Measurements from ENCODE around the gene RSRC1. TPM values are rescaled to one million over a fixed set of nuclear protein-coding genes. Genes with fewer than 3 reads are reported as not detected.

RSRC1 gene
- polyA plus RNA-seq, 4 donors: 9.4 to 24.4 (median 11.6) TPM

- Histone ChIP-seq H3K36me3 (ENCODE audit: control insufficient read depth in 3 of 3, insufficient read depth in 2 of 3, low read depth in 1 of 3, low read length in 3 of 3) (no peaks in the 10 kb centered on the region), H3K9me3 (ENCODE audit: control insufficient read depth in 2 of 2, insufficient read depth in 1 of 2, low read depth in 1 of 2, low read length in 1 of 2) (no peaks in the 10 kb centered on the region), H3K4me1 (ENCODE audit: control insufficient read depth in 3 of 3, insufficient read depth in 2 of 3, low read depth in 1 of 3, low read length in 2 of 3) (no peaks in the 10 kb centered on the region), H3K27me3 (ENCODE audit: control insufficient read depth in 3 of 3, insufficient read depth in 3 of 3, low read length in 3 of 3) (no peaks in the 10 kb centered on the region), H3K4me3 (ENCODE audit: low read depth in 1 of 3, low read length in 3 of 3) (no peak overlapping the region), H3K27ac (ENCODE audit: low read depth in 1 of 3, low read length in 2 of 3) (no peak overlapping the region)
- FAIRE-seq: no peak
- no peak for DNase-seq
- 78 to 94% (median 89%) methylated on average over 3 of the region's 3 CpGs for WGBS, 3 donors
Observed at GRCh38 chr3:158456114-158456513, 346.2 kb downstream of the RSRC1 start.

DNA sequence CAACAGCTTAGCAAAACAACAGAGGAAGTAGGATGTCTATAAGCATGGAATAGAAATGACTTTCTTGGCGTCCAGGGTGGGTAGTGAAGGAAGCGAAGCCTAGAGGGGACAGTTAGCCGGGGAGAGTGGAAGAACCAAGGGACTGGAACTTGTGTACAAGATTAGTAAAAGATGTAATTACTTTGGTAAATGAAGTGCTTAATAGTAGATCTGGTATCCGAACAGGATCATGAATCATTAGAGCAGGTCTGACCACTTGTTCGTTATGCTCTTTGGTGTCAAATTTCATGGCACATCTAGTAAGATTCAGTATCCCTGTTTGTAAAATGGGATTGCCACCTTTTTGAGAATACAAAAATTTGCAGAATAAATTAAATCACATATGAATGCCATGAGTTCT, 348.6 kb downstream of the RSRC1 start:
- 88 to 94% (median 89%) methylated on average over 5 of the region's 5 CpGs for WGBS, 3 donors
- no peaks in the 10 kb centered on the region for H3K4me1 ChIP-seq (ENCODE audit: control insufficient read depth in 3 of 3, insufficient read depth in 2 of 3, low read depth in 1 of 3, low read length in 2 of 3)
- DNase-seq: no peak
- no peaks in the 10 kb centered on the region for H3K9me3 ChIP-seq (ENCODE audit: control insufficient read depth in 2 of 2, insufficient read depth in 1 of 2, low read depth in 1 of 2, low read length in 1 of 2)
- H3K27me3 ChIP-seq (ENCODE audit: control insufficient read depth in 3 of 3, insufficient read depth in 3 of 3, low read length in 3 of 3): no peaks in the 10 kb centered on the region
- H3K36me3 ChIP-seq (ENCODE audit: control insufficient read depth in 3 of 3, insufficient read depth in 2 of 3, low read depth in 1 of 3, low read length in 3 of 3): no peaks in the 10 kb centered on the region
- H3K27ac ChIP-seq (ENCODE audit: low read depth in 1 of 3, low read length in 2 of 3): no peak overlapping the region
- no peak for FAIRE-seq
- no peak overlapping the region for H3K4me3 ChIP-seq (ENCODE audit: low read depth in 1 of 3, low read length in 3 of 3)

DNA sequence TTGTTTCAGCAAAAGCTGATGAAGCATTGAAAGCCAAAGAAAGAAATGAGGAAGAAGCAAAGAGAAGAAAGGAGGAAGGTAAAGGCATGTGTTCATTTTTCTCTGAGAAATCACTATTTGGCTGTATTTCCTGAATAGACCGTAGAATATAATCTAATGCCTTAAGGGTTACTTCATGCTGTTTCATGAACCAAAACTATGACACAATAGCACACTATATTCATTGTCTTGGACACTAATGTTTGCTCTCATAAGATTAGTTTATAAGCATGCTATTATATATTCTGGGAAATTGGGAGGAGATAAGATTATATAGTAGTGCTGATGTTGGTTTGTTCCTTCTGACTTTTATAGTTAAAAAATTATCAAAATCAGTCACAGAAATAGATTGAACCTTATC, 351.0 kb downstream of the RSRC1 start:
- no peaks in the 10 kb centered on the region for H3K36me3 ChIP-seq (ENCODE audit: control insufficient read depth in 3 of 3, insufficient read depth in 2 of 3, low read depth in 1 of 3, low read length in 3 of 3)
- no peaks in the 10 kb centered on the region for H3K9me3 ChIP-seq (ENCODE audit: control insufficient read depth in 2 of 2, insufficient read depth in 1 of 2, low read depth in 1 of 2, low read length in 1 of 2)
- 3 to 73% (median 50%) methylated on average over 1 of the region's 1 CpG for WGBS, 3 donors
- H3K4me1 ChIP-seq (ENCODE audit: control insufficient read depth in 3 of 3, insufficient read depth in 2 of 3, low read depth in 1 of 3, low read length in 2 of 3): no peaks in the 10 kb centered on the region
- DNase-seq (no peak), FAIRE-seq (no peak)
- no peak overlapping the region for H3K4me3 ChIP-seq (ENCODE audit: low read depth in 1 of 3, low read length in 3 of 3)
- H3K27ac ChIP-seq (ENCODE audit: low read depth in 1 of 3, low read length in 2 of 3): no peak overlapping the region
- H3K27me3 ChIP-seq (ENCODE audit: control insufficient read depth in 3 of 3, insufficient read depth in 3 of 3, low read length in 3 of 3): no peaks in the 10 kb centered on the region

GRCh38 chr3:158463556-158463955, 353.7 kb downstream of the RSRC1 start:
- Histone ChIP-seq H3K27me3 (ENCODE audit: control insufficient read depth in 3 of 3, insufficient read depth in 3 of 3, low read length in 3 of 3) (no peaks in the 10 kb centered on the region), H3K4me1 (ENCODE audit: control insufficient read depth in 3 of 3, insufficient read depth in 2 of 3, low read depth in 1 of 3, low read length in 2 of 3) (no peaks in the 10 kb centered on the region), H3K4me3 (ENCODE audit: low read depth in 1 of 3, low read length in 3 of 3) (no peak overlapping the region), H3K27ac (ENCODE audit: low read depth in 1 of 3, low read length in 2 of 3) (no peak overlapping the region), H3K36me3 (ENCODE audit: control insufficient read depth in 3 of 3, insufficient read depth in 2 of 3, low read depth in 1 of 3, low read length in 3 of 3) (no peaks in the 10 kb centered on the region), H3K9me3 (ENCODE audit: control insufficient read depth in 2 of 2, insufficient read depth in 1 of 2, low read depth in 1 of 2, low read length in 1 of 2) (no peaks in the 10 kb centered on the region)
- no peak for DNase-seq
- FAIRE-seq: no peak
- 78 to 93% (median 91%) methylated on average over 3 of the region's 3 CpGs for WGBS, 3 donors

- no peak for FAIRE-seq
- Histone ChIP-seq H3K36me3 (ENCODE audit: control insufficient read depth in 3 of 3, insufficient read depth in 2 of 3, low read depth in 1 of 3, low read length in 3 of 3) (no peaks in the 10 kb centered on the region), H3K4me1 (ENCODE audit: control insufficient read depth in 3 of 3, insufficient read depth in 2 of 3, low read depth in 1 of 3, low read length in 2 of 3) (no peaks in the 10 kb centered on the region), H3K9me3 (ENCODE audit: control insufficient read depth in 2 of 2, insufficient read depth in 1 of 2, low read depth in 1 of 2, low read length in 1 of 2) (no peaks in the 10 kb centered on the region), H3K4me3 (ENCODE audit: low read depth in 1 of 3, low read length in 3 of 3) (no peak overlapping the region), H3K27ac (ENCODE audit: low read depth in 1 of 3, low read length in 2 of 3) (no peak overlapping the region), H3K27me3 (ENCODE audit: control insufficient read depth in 3 of 3, insufficient read depth in 3 of 3, low read length in 3 of 3) (no peaks in the 10 kb centered on the region)
- 88 to 97% (median 89%) methylated on average over 3 of the region's 3 CpGs for WGBS, 3 donors
- no peak for DNase-seq
Observed at GRCh38 chr3:158465074-158465473, 355.2 kb downstream of the RSRC1 start.

DNA sequence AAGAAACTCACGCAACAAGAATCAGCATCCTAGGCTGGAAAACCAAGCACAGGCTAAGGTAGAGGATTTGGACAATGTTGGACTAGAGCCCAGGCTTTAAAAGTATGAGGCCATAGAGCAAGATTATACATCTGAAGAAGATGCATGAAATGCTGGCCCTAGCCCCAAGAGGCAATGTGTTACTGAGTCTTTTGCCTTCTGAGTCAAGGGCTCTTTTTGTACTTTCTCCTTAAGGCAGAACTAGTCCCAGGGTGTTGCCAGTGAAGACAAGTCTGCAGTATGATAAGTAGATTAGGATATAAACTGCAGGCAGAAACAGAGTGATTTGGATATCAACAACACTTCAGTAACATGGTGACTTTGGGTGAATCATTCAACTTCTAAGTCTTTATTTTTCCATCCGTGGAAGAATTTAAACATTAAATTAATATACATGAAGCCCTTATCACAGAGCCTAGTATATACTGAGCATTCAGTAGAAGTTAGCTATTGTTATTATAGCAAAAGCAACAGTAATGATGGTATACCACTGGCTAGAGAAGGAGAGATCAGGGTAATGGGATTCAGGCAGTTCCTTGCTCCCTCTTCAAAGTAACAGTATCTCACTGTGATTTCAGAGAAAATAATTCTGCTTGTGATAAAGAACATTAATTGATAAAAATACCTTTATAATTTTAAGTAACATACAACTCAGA, 361.2 kb downstream of the RSRC1 start:
- H3K9me3 ChIP-seq (ENCODE audit: control insufficient read depth in 2 of 2, insufficient read depth in 1 of 2, low read depth in 1 of 2, low read length in 1 of 2): no peaks in the 10 kb centered on the region
- no peak overlapping the region for H3K4me3 ChIP-seq (ENCODE audit: low read depth in 1 of 3, low read length in 3 of 3)
- H3K36me3 ChIP-seq (ENCODE audit: control insufficient read depth in 3 of 3, insufficient read depth in 2 of 3, low read depth in 1 of 3, low read length in 3 of 3): no peaks in the 10 kb centered on the region
- no peaks in the 10 kb centered on the region for H3K4me1 ChIP-seq (ENCODE audit: control insufficient read depth in 3 of 3, insufficient read depth in 2 of 3, low read depth in 1 of 3, low read length in 2 of 3)
- DNase-seq (no peak), FAIRE-seq (no peak)
- 74 to 90% (median 84%) methylated on average over 2 of the region's 2 CpGs for whole genome bisulfite sequencing, 3 donors
- H3K27ac ChIP-seq (ENCODE audit: low read depth in 1 of 3, low read length in 2 of 3): no peak overlapping the region
- no peaks in the 10 kb centered on the region for H3K27me3 ChIP-seq (ENCODE audit: control insufficient read depth in 3 of 3, insufficient read depth in 3 of 3, low read length in 3 of 3)

GRCh38 chr3:158471639-158472294, 361.9 kb downstream of the RSRC1 start:
- WGBS, 3 donors: 14 to 34% (median 32%) methylated on average over 3 of the region's 3 CpGs

GRCh38 chr3:158479051-158479450, 369.2 kb downstream of the RSRC1 start:
- no peaks in the 10 kb centered on the region for H3K9me3 ChIP-seq (ENCODE audit: control insufficient read depth in 2 of 2, insufficient read depth in 1 of 2, low read depth in 1 of 2, low read length in 1 of 2)
- H3K4me1 ChIP-seq (ENCODE audit: control insufficient read depth in 3 of 3, insufficient read depth in 2 of 3, low read depth in 1 of 3, low read length in 2 of 3): no peaks in the 10 kb centered on the region
- no peak for DNase-seq
- H3K27ac ChIP-seq (ENCODE audit: low read depth in 1 of 3, low read length in 2 of 3): no peak overlapping the region
- FAIRE-seq: peak; percentile 39
- H3K4me3 ChIP-seq (ENCODE audit: low read depth in 1 of 3, low read length in 3 of 3): no peak overlapping the region
- no peaks in the 10 kb centered on the region for H3K27me3 ChIP-seq (ENCODE audit: control insufficient read depth in 3 of 3, insufficient read depth in 3 of 3, low read length in 3 of 3)
- no peaks in the 10 kb centered on the region for H3K36me3 ChIP-seq (ENCODE audit: control insufficient read depth in 3 of 3, insufficient read depth in 2 of 3, low read depth in 1 of 3, low read length in 3 of 3)
- WGBS, 3 donors: 91 to 97% (median 95%) methylated on average over 2 of the region's 2 CpGs

More at GRCh38 chr3:158471639-158472294, 361.9 kb downstream of the RSRC1 start:
- no peak overlapping the region for H3K27ac ChIP-seq (ENCODE audit: low read depth in 1 of 3, low read length in 2 of 3)
- no peaks in the 10 kb centered on the region for H3K27me3 ChIP-seq (ENCODE audit: control insufficient read depth in 3 of 3, insufficient read depth in 3 of 3, low read length in 3 of 3)
- no peak overlapping the region for H3K4me3 ChIP-seq (ENCODE audit: low read depth in 1 of 3, low read length in 3 of 3)
- H3K4me1 ChIP-seq (ENCODE audit: control insufficient read depth in 3 of 3, insufficient read depth in 2 of 3, low read depth in 1 of 3, low read length in 2 of 3): no peaks in the 10 kb centered on the region
- H3K9me3 ChIP-seq (ENCODE audit: control insufficient read depth in 2 of 2, insufficient read depth in 1 of 2, low read depth in 1 of 2, low read length in 1 of 2): no peaks in the 10 kb centered on the region
- no peak for DNase-seq
- no peak for FAIRE-seq
- no peaks in the 10 kb centered on the region for H3K36me3 ChIP-seq (ENCODE audit: control insufficient read depth in 3 of 3, insufficient read depth in 2 of 3, low read depth in 1 of 3, low read length in 3 of 3)
